ENCODE results near the gene RHCG.
"Not testable (repeated sequence)": the region's sequence is repeated elsewhere in the genome, so short reads cannot be mapped to it uniquely, and the experiment has no call there.

The RHCG gene

DNA sequence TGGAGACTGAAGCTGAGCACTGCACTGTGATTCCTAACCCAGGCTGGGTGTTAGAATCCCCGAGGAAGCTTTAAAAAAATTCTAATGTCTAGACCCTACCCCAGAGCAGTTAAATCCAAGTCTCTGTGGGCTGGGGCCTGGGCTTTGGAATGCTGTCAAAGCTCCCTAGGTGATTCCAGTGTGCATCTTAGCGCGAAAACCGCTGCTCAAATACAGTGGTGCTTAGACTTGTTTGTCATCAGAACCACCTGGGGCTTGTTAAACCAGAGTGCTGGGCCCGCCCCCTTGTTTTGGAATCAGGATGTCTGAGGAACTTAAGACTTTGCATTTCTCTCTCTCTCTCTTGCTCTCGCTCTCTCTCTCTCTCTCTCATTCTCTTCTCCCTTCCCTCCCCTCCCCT, 20.7 kb downstream of the RHCG start:
- no peak for DNase-seq

DNA sequence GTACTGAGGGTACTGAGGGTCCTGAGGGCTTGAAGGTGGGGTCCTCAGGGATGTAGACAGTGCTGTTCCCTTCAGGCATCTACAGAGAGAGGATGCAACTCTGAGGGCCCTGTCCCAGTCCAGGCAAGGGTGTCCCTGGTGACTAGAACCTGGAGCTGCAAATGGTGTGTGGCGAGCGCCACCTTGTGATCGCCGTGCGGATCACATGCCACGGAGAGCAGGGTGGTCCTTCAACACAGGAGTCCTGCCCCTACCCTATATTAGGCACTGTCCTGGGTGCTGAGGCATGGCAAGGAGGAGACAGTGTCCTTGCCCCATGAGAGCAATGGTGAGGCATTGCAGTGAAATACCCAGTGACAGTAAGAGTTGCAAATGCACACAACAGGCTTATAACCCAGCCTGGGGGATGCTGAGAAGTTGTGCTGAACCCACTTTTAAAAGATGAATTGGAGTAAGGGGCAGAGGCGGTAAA, 23.6 kb downstream of the RHCG start:
- DNase-seq, result peak; percentile 69

DNA sequence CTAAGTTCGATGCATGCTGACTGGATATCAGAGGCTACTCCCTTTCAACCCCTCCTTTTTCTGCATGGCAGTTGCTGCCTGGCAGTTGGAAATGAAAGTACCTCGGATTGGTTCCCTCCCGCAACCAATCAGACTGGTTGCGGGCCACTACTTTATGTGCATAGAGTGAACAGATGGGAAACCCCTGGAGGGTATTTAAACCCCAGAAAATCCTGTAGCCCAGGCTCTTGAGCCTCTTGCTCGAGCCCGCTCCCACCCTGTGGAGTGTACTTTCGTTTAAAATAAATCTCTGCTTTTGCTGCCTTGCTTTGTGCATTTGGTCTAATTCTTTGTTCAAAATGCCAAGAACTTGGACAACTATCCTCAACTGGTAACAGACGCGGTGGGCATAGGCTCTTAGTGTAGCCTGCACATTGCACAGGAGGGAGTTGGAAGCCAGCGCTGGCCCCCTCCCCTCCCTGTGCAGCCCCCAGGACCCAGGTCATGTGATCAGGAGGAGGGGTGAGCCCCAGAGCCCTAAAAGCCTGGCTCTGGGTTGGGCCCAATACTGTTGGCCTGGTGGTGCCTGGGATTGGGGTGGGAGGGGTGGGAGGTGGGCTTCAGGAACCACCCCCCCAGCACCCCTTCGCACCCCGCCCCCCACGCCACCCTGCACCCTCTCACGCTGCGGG, 26.8 kb downstream of the RHCG start:
- no peak for DNase-seq

DNA sequence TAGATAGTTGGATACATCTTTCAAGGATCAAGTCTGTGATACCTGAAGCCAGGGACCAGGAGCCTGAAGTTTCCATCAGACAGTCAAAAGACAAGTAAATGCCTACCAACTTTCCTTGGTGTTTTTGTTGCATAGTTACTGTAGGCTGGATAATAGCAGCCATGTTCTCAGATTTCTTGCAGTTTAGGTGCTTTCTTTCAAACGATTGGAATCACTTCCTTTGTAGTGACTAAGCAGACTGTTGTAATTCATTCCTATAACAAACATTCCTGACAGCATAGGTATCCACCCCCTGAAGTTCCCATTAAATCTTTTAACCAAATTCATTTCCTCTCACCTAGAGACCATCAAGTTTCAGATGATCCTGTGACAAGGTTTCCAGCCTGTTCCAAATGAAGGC, 27.6 kb downstream of the RHCG start:
- not testable (repeated sequence) for DNase-seq

DNA sequence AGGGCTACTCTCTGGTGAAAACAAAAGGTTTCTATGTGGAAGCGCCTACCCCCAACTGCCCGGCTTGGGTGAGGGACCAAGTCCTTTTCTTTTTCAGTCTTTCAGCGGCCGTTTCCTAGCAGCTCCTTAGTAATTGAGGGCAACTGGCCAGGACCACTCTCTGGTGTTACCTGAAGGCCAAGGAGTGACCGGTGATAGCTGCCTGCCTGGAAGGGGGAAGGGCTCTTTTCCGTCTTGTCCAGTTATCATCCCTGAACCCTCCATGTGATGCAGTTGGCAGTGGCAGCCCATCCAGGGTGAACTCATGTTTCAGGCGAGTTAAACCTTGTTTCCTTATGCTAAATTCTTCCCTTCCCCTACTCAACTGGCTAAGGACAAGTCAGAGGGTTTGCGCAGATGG, 33.3 kb downstream of the RHCG start:
- no peak for DNase-seq

DNA sequence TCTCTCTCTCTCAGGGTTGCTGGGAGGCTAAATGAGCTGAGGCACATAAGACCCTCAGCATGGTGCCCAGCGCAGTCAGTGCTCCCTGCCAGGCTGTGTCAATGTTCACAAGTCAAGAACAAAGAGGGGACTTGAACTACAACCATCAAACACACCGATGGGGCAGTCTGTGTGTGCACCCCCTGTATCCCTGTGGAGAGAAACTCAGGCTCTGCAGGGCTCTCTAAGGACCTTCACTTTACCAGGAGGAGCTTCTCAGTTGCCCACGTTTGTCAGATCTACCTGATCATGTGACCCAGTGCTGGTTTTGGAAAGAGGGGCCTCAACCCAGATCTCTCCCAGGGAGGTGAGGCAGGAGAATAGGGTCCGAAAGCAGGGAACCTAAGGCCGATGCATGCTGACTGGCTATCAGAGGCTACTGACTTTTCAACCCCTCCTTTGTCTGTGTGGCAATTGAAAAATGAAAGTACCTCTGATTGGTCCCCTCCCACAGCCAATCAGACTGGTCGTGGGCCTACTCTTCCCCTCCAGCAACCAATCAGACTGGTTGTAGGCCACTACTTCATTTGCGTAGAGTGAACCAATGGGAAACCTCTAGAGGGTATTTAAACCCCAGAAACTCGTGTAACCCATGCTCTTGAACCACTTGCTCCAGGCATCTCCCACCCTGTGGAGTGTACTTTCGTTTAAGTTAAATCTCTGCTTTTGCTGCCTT, 34.0 kb downstream of the RHCG start:
- DNase-seq, result peak; percentile 38

DNA sequence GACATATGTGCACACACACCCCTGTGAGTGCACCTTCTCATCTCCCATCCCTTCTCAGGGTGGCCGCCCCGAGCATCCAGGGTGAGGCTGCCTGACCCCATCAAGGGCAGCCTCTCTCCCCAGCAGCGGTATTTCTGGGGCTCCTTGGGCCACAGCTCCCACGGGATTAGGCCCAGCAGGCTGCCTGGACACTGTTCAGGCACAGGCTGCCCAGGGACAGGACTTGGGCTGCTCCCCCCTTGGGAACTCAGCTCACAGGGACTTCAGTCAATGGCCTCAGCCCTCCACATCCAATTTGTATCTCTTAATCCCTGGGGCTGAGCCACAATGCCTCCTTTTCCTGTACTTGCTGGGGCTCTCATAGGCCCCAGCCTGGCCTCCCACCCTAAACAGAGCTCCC, 35.0 kb downstream of the RHCG start:
- DNase-seq, result no peak

DNA sequence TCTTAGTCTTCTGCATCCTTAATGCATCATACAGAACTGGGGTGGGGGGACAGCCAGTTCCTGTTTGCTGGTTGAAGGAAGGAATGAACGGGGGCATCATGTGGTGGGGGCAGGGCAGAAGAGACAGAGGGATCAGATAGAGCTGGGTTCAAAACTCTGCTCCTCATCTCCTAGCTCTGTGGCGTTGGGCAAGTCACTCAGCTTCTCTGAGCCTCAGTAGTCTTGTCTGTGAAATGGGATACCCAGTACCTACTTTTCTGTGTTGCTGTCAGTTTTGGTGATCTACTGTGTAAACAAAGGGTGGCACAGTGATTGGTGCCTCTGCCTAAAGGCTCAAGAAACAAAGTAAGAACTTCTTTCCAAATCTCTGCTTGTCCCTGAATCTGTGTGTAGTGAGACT, 36.3 kb downstream of the RHCG start:
- no peak for DNase-seq

DNA sequence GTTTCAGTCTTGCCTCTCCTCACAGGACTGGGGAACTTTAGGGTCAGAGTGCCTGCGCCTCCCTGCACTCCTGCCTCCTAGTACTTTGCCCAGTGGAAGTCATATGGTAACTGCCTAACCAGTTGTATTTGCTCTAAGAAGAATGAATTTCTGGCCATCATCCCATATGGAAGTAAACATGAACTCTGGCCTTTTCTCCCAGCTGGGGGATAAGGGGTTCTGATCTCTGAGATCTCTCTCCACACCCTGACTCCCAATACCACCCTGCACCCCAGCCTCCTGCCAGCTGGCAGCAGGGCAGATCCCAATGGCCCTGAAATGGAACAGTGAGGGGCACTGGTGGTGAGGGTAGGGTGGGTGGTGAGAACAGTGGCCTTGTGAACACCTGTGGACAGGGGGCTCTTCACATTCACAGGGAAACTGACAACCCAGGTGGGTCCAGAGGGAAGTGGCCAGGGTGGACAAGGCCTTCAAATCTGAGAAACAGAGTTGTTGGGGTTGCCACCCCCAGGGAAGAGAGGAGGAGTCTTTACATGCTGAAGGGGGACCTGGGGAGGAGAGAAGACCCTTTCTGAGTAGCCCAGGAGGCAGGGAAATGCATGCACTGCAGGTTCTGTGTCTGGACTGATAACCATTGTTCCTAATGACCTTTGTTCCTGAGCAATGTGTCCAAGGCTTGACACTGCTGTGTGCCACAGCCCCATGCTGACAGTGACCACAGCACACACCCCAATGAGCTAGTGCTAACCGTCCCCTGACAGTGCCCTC, 36.9 kb downstream of the RHCG start:
- no peak for DNase-seq

DNA sequence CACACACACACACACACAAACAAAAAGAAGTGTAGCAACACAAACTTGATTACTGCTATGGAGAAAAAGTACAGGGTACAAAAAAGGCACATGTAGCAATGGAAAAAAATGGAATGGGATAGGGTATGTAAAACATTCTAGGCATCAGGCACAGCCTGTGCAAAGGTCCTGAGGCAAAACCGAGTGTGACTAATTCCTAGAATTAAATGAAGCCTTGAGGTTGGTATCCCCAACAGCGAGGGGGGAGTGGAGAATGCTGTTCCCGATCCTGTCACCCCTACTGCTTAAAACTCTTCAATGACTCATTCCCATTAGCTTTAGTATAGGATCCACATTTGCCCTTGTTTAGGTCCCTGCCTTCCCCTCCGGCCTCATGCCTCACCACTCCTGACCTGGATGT, 37.9 kb downstream of the RHCG start:
- no peak for DNase-seq

DNA sequence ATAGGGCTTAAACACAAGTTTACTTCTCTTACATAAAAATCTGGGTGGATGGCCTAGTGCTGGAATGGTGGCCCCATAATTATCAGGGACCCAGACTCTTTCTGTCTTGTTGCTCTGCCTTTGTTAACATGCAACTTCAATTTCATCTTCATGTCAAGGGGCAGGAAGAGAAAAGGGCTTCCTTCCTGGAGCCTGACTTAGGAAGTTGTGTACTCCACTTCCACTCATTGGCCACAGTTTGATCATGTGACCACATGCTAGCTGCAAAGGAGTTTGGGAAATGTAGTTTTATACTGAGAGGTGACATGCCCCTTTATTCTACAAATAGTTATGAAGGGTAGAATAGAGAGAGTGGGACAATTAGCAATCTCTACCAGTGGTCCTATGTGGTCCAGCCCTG, 39.3 kb downstream of the RHCG start:
- peak; percentile 61 for DNase-seq

DNA sequence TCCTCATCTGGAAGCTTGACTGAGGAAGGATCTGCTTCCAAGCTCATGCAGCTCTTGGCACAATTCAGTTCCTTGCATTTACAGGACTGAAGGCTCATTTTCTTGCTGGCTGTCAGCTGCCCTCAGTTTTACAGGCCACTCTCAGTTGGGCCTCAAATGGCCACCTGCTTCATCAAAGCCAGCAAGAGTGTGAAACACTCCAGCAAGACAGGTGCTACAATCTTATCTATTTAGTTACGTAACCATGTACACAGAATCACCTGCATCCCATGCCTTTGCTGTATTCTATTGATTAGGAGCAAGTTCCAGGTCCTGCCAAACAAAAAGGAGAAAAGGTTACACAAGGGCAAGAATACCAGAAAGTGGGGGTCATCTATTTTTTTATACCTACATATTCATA, 40.8 kb downstream of the RHCG start:
- DNase-seq, result no peak

DNA sequence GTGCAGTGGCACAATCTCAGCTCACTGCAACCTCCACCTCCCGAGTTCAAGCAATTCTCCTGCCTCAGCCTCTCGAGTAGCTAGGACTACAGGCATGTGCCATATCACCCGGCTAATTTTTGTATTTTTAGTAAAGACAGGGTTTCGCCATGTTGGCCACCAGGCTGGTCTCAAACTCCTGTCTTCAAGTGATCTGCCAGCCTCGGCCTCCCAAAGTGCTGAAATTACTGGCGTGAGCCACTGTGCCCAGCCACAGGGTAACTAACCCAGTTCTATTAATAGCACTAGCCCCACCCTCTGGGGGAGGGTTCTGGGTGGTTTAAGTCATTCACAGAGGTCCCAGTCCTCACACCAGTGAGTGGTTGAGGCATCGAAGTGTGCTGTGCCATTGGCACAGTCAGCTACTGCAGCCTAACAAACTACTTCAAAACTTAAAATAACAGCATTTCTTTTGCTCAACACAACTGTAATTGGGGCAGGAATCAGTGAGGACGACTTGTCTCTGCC, 44.0 kb downstream of the RHCG start:
- DNase-seq, result no peak

DNA sequence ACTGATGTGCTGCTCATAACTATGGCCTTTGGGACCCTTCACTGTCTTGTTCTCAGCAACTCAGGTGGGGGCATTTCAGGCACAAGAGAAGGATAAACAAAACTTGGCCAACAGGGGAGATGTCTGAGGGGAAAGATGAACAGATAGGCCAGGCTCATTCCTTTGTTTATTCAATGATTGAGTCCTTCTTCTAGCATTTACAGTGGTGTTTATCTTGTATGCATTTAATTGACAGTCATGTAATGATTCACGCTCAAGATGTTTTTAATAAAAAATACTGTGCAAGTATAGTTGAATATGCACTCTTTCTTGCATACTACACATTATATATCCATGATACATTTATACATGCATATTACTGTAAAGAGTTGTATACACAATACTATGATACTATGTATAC, 44.5 kb downstream of the RHCG start:
- no peak for DNase-seq

DNA sequence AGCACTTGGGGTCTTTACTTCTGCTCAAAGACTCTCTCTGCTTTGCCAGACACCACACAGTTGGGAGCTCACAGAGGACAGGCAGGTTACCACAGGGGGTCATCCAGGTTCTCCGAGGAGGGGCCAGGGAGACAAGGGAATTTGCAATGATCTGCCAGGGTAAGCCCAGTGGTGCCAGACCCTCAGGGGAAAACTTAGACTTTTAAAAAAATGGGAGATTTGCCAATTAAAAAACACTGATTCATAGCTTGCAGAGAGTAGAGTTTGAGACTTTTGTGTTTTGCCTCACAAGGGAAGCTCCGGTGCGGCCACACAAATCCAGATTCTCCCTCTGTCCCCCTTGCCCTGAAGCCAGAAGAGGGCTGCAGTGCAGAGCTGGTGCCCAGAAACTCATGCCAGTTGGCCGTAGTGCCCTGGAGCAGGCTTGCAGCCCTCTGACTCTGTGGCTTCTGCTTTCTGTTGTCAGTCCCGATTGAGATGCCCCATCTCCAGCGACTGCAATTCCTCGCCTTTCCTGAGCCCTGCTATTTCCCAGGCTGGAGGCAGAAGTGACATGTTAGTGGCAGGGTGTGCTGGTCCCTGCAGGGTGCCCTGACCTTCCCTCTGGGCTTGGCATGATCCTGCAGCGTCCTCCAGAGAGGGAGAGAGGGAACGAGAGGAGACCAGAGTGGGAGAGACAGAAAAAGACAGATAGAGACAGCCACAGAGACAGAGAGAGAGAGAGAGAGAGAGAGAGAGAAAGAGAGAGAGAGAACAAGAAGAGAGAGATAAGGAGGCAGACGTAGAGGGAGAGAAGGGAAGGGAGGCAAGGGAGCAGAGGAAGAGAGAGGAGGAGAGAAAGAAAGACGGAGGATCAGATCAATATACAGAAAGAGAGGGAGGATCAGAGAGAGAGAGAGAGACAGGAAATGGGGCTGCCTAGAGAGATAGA, 46.0 kb downstream of the RHCG start:
- DNase-seq, result no peak

DNA sequence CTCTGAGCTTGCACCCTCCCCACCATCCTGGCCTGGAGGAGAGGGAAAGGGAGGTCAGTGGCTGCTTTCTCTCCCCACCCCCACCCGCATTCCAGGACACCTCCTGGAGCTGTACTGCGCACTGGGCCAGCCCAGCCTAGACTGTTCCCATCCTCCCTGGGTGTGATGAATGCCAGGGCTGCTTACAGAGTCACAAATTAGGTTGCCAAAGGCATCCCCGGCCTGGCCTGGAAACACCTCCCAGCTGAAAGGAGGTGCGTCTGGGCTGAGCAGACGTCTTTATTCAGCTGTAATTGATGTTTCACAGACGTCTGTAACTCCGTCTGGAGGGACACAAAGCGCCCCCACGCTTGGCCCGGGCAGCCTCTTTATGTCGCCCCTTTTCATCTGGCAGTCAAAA, 47.6 kb downstream of the RHCG start:
- DNase-seq, result no peak

DNA sequence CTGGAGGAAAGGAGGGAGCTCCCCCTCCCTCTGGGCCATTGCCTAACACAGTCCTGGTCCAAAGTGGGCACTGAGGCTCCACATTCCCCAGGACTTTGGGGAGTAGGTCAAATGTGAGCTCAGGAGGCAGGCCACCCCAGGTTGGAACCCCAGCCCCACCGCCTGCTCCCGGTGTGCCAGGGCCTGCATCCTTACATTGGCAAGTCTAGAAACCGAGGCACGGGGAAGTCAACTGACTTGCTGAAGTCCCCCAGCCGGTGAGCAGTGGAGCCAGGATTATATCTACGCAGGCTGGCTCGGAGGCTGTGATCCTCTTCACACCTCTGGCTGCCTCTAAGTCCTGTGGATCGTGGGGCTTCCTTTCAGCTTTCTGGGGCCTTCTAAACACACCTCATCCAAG, 48.7 kb downstream of the RHCG start:
- no peak for DNase-seq

DNA sequence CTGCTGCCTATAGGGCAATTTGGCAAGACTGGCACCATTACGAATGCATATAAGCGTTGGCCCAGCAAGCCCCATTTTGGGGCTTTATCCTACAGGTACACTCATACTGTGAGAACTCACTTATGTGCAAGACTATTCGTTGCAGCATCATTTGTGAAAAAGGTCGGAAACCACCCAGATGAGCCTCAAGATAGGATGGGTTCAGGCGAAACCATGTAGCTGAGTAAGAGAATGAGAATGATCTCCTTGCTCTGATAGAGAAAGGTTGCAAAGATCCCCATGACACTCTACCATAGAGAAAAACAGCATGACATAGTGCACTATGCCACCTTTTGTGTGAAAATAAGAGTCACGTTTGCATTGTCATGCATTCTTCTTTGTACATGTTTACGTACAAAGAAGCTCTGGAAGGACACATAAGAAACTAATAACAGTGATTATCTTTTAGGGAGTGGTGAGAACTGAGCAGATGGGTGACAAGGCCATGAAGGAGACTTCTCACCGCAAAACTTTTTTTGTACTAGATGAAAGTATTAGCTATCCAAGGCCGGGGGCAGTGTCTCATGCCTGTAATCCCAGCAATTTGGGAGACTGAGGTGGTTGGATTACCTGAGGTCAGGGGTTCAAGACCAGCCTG, 50.0 kb downstream of the RHCG start:
- no peak for DNase-seq

DNA sequence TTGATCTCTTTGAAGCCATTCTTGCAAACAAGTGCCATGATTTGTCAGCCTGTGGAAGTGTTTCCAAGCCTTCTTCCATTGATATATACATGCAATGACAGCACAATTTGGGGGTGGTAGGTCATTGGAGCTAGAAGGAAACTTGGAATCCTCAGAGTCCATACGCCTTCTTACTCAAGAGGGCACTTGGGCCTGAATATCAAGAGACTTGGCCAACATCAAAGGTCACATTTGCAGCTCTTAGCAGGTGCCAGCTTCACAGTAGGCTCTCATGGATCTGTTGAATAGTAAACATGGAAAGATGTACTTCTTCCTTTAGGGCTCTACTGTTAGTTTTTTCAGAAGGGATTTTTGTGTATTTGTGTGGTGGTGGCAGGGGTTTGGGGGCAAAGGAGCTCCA, 50.9 kb downstream of the RHCG start:
- no peak for DNase-seq

DNA sequence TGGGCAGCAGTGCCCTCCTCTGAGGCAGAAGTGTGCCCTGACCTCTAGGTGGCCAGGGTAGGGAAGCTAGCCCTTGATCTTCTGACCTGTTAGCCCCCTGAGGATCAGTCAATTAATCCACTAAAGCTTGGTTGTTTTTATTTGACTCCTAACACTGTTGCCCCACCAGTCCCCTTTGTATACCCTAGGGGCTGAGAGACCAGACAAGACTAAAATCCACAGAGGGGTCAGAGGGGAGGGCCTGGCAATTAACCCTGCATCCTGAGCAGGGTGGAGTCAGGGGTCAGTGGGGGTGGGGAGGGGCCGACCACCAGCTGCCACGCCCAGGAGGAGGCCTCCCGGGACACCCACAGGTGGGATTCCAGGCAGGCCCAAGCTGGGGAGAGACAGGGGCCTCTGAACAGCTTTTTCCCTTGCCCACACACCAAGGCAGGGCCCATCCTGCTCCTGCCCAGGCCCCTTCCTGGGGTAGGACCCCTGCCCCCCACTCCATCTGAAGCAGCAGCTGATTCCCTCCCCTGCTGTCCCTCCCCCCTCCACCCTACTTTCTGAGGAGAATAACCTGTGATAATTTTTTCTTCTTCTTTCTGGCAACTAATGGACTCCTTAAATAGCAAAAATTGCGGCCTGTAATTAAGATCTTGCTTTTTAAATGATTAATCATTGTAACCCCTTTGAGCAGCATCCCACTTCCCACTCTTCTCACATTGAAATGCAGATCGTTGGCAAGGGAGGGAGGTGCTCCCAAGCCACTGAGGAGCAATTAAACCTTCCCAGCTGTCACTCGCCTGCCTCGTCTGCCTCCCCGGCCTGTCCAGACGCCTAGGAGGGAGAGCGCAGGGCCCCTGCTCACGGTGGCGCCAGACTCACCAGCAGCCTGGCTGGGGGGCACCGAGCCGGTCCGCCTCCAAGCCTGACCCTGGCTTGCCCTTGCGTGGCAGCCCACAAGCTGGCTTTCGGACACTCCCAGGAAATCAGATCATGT, 51.9 kb downstream of the RHCG start:
- DNase-seq, result no peak

DNA sequence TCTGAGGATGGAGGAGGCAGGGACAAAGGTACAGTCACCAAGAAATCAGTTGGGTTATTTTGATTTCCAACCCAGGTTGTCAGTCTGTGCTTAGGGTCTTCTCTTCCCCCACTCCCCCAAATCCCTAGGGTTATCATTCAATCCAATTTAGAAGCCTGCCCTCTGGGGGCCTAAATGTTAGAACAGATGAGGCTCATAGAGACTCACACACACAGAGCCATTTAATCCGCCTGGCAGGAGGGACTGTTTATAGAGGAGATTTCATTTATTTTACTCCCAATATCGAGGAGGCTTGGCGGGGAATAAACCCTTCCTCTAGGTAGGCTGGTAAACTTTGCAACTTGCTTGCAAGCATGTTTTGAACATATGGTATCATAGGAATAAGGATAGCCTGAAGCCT, 52.8 kb downstream of the RHCG start:
- DNase-seq, result no peak

Measured in hematopoietic multipotent progenitor cell treated with erythropoietin and hydrocortisone succinate and interleukin-3 and kit ligand, for 6 days (in vitro differentiated cells).